Endometrial microvascular endothelial cells (primary cell): Measurements from ENCODE around the gene DDX5. TPM values are rescaled to one million over a fixed set of nuclear protein-coding genes. Genes with fewer than 3 reads are reported as not detected.

Source experiments
- in situ Hi-C: cut with HindIII; loops from 2 replicates; pipeline ENCODE4 v1.10.0; 2017; ENCODE audit warnings: low sequenced_read_pairs, low pct_unique_long_range_greater_than_20kb; ENCODE audit errors: inconsistent ontology term
- total RNA-seq: library from RNA; depleted of rRNA; stranded (reverse); fragments of >200 nt; gene quantifications from one replicate; pipeline ENCODE4 v1.2.3, GENCODE V29; 2015; ENCODE audit errors: inconsistent ontology term

Gene DDX5
- total RNA-seq, 1 donor from 2014 or later: 1,072 TPM

DNA sequence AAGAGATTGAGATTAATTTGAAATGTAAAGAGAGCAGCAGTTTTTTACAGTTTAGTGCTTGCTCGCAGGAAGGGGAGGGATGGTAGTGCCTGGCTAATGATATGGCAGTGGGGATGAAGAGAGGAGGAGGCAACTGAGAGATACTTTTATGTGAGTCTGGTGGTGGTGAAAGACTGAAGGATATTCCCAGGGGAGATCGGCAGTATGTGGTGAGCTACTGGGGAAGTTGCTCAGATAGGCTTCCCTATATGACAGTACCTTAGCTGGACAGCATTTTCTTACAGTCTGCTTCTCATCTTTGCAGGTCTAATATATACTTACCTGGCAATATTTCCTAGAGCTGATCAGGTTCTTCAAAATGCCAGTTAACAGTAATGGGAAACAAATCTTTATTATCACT lies 9.3 kb upstream of the DDX5 start:
- in situ Hi-C loops: no loop called here

DNA sequence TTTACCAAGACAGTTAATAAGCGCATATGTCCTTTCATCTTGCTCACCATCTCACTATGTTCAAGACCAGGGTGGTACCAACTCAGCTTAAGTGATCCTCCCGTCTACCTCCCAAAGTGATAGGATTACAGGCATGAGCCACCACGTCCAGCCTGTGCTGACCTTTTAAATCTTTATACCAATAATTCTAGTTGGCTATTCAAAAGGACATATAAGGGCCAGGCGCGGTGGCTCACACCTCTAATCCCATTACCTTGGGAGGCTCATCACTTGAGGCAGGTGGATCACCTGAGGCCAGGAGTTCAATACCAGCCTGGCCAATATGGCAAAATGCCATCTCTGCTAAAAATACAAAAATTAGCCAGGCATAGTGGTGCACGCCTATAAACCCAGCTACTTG lies 3.1 kb upstream of the DDX5 start:
- in situ Hi-C loops: no loop called here

DNA sequence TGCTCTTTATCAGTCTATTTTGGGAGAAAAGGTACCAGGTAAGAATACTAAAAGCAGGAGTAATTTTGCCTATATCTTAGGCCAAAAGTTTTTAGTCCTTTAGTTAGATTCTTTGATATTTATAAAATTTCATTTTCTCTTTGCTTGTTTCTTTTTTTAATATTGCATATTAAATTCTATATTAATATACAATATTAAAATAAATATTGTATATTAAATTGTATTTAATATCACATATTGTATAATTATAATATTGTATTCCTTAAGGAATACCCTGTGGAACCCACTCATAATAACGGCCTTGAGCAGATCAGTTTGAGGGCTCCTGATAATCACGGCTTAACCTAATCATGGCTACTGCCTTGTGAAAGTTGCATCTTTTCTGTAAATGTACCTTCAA lies 2.6 kb upstream of the DDX5 start:
- in situ Hi-C loops: no loop called here

DNA sequence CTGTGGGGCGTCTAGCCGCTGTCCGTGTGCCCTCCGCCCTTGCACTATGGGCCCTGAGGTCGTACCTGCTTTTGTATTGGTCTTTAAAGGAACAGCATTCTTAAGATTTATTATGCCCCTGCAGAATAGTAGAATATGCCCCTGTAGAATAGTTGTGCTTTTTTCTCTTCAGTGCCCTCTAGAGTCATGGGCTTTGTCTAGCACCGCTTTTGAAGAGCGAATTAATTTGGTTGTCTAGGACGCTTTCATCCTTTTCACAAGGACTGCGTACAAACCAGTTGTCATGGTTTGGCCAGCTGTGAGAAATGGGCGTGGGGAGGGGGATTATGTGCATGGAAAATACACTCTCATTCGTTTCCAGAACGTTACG lies 1.3 kb upstream of the DDX5 start:
- in situ Hi-C loops: no loop called here

DNA sequence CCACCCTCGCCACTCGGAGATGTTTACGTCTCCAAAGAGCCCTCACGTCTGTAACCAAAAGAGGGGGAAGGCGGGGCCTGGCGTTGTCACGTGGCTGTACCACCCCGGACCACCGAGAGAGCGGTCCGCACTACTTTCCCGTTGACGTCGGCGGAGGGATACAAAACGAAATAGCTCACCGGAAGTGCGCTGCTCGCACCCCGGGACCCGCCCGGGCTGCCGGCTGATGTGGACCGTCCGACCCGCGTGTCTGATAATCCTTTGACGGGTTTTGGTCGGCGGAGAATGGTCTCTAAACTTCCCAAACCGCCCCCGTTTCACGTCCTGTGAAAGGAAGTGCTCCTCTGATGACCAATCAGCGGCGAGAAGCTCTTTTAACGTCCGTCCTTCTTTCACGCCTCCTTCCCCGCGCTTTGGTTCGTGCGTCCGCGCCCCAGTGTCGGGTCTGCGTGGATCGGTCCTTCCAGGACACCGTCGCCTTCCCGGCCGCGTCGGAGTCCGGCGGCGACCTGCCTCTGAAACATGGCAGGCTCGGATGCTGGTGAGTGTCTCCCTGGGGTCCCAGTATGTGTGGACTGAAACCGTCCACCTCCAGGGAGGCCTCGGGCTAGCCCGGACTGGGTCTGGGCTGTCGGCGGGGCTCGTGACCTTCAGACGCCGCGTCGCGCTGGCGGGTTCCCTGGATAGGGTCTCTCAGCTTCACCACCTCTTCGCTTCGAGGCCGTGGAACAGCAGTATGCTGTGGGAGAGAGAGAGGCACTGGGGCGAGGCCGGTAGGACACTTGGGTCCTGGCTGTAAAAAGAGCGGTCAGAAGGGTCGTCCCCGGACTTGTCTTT lies 705 bp upstream of the DDX5 start, which contains the start of gene CEP95:
Gene CEP95, plus strand, starts transcription at position 402 of the 837 bp plus-strand sequence. Its CDS starts 121 bp downstream, at position 523.
- in situ Hi-C loops: no loop called here

DNA sequence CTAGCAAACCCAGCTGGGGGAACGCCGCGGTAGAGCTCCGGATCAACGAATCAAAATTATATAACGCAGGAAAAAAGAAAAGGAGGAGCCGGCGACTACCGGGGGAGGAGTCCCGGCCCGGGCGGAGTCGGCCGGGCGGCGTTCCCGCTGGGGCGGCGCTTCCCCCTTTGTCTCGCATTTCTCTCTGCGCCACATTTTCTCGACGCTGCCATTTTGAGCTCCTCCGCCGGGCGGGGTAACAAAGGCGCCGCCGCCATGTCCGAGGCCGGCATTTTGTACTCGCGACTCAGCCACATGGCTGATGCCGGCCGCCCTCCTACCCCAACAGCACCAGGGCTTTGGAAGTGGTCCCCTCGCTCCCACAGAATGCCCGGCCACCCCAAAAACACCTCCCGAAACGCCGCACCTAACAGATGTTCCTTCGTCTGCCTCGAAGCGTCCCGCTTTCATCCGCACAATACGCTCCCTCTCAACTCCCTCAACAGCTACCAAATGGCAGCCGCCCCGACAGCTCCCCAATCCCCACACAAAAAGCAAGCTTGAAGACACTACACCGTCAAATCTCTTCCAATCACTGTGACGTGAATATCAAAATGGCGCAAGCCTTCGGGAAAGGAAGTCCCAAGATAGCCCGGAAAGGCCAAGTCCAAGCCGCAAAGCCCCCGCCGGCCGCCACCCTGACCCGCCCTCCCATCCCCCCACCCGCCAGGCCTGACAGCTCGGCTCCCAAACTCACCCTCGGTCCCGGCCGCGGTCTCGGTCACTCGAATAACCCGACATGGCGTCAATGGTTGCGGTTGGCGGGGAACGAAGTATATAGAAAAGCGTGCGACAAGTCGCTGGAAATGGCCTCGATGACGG lies 519 bp downstream of the DDX5 start:
- in situ Hi-C loops: no loop called here

DNA sequence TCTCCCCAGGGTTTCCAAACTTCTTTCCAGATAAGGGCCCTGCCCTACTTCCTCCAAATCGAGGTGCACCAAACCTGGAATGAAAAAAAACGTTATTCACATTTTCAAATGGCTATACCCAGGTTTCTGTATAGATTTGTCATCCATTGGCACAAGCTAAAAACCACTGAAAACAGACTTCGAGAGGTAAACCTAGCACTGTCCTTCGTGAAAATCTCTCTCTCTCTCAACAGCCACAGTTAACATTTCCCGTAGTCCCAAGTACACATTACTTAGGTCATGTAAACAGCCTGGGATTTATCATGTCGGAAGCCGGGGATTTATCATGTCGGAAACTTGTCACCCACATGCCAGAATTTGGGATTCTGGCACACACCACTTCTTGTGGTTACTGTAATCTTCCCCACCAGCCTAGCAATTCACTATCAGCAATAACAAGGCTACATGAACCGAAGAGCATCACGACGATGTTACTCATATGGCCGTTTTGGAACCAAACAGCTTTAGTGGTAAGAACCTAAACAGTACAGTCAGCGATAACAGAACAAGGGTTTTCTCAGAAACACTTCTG lies 1.2 kb downstream of the DDX5 start:
- in situ Hi-C loops: no loop called here

DNA sequence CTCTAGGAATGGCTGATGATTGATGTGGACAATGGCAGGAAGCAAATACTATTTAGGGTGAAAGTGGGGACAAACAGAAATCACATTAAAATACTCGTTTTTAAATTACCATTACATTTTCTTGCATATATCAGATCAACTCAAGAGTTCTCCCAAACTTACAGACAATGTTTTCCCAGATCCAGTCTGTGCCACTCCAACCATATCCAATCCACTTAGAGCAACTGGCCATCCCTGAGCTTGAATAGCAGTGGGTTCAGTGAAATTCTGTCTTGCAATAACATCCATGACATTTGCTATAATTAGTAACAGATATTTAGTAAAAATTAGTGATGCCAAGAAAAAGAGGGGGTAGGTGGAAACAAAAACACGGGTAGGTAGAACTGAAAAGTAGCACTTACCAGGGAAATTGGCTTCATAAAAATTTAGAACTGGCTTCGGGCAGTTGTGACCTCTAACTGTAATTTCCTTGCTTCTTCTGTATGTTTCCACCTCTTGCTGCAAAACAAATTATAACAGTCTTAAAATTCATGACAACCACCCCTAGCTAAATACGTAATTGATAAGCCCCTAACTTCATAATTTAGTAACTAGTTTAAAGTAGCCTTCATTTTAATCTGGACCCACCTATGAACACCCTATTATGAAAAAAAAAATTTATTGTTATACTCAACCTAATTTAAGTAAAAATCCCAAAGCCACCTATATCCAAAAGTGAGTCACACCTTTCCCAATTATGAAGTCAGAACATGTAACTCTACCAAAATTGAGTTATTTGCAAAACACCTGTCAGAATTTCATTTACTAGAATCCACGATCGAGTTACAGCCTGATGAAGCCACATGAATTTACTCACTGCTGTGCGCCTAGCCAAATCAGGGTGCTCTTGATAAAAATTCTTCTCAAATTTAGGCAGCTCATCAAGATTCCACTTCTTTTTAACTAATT lies 2.0 kb downstream of the DDX5 start:
- in situ Hi-C loops: no loop called here

DNA sequence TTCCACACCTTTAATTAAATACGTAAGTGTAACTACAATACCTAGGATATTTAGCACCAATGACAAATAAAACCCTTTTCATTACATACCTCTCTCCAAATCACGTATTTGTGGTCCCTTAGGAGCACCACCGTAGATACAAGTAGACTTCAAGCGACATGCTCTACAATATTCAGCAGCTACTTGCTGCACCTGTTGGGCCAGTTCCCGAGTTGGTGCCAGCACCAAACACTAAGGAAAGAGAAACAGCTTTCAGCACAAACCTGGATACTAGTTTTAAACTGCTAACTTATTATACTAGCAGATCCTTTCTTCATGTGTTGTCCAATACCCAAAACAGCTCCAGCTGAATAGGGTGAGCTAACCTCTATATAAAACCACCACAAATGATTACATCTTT lies 2.7 kb downstream of the DDX5 start:
- in situ Hi-C loops: no loop called here

DNA sequence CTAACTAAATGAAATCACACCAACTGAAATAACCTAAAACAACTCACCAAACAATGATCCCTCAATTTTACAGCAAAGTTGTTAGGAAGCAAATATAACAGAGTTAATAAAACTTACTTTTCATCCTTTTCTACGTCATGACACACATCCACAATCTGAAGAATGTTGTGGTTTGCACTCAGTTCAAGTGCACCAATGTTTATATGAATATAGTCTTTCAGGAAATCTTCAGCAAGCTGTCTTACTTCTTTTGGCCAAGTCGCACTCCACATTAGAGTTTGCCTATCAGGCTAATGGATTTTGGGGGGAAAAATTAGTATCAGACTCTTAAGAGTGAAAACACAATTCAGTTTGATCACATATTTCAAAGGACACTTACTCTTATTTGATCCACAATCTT lies 3.3 kb downstream of the DDX5 start:
- in situ Hi-C loops: no loop called here

DNA sequence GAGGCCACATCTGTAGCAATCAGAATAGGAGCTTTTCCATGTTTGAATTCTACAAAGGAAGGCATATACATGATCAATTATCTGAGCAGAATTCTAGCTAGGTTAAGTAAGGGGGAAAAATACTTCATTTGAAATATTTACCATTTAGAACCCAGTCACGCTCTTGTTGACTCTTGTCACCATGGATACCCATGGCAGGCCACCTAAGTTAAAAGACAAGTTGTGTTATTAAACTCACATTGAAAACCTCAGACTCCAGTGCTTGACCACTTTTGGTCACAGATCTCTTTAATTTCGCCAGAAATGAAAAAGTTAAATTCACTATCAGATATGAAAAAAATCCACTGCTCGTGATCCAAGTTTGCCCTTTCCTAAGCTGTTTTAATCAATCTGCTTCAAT lies 4.1 kb downstream of the DDX5 start:
- in situ Hi-C loops: no loop called here

DNA sequence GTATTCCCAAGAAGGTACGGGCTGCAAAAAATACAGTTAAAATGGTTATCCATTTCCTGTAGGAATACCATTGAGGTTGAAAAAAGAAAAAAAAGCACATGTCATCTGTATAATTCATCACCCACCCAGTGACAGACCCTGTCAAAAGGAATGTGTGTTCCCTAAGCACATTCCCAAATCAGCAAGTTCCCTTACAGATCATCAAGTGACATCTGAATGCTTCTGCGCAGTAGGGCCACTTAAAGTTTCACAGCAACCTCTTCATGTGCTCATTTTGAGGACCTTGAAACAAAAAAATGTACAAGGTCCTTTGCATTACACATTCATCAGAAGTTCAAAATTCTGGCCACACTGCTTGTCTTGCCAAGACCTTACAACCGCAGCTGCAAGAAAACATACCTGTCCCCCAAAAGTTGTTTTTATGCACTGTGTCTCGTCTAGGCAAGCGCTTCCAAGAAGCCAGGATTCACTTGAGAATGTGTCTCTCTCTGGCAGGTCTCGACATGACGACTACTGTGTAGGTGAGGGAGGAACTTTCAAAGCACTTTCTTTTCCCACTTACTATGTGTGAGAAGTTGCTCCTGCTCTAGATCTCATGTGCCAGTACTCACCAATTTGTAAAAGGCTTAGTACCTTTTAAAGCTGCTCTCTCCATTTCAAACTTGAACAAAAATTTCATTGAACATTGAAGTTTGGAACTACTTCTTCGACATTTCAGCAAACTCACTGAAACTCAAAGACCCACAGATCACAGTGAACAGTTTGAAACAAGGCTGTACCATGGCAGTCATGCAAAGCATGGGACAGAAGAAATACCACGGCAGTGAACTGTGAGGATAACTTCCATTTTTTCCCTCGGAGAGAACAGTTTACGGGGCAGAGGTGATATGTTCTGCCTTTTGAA lies 5.0 kb downstream of the DDX5 start:
- in situ Hi-C loops: no loop called here

DNA sequence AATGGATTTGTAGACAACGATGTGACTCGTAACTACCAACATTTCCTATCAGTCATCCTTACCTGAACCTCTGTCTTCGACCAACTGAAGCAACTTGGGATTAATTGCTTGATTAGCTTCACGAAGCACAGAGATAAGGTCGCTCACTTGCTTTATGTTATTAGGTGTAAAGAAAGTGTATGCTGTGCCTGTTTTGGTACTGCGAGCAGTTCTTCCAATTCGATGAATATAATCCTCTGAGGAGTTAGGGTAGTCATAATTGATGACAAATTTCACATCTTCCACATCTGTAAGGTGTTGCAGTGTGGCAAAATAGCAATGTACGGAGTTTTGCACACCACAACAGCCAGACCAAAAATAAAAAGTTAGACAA lies 5.6 kb downstream of the DDX5 start:
- in situ Hi-C loops: no loop called here

DNA sequence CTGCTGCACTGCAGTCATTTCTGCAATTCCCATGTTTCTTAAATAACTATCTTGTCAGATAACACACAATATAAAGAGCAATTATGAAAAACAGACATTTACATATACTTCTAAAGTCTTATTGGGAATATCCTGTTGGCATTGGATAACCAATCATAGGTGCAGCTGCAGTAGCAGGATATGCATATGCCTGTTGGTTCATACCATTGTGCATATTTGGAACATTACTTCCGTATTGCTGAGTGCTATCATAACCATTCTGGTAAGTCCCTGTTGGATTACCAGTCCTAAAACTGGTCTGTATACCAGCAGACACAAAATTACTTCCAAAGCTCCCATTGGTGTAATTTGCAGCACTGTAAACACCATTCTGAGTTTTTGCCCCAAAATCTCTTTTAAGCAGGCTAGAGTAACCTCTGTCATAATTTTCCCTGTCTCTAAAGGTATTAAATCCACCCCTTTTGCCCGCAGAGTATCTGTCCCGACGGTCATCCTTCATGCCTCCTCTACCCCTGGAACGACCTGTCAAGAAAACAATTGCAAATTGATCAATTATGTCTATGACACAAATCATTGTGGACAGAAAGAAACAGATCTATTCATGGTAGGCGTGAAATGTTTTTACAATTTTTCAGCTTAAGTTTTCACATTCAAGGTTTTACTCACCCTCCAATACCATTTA lies 6.1 kb downstream of the DDX5 start:
- in situ Hi-C loops: loop anchor here (10.0 kb wide), 1 partner anchor 175 kb away; no protein-coding TSS in a partner anchor

DNA sequence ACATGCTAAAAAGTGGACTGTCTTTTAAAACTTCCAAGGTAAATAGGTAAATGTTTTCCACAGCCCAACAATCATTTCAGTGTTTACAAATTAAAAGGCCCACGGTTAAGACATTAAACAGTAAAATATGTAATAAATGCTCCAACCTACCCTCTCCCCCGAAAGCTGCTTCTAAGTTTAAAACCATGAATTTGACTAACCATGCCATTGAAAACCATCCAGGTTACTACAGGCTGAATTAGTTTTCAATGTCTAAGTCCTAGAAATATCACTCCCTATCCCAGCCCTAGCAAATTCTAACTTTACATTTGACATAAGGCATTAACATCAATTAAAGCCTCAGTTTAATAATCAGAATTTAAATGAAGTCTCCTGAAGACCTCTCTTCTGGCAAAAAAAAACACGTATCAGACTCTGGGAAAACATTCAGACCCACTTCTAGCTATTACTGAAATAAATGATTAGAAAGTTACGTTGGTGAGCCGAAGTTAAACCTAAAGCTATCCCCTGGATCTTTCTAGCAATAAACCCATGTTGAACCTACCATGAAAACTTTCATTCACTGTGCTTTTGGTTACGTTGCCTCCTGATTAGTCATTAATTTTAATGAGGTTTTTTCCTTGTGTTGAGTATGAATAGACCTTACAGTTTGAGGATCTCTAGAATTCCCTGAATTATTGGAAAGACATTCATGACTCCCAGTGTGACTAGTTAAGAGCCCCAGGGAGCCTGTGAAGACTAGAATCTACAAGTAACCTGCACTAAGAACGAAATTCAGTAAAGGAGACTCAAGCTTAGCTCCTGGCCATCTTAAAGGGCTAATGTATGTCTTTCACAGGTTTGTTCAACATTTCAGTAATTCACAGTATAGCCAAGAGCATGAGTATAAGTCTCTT lies 7.5 kb downstream of the DDX5 start:
- in situ Hi-C loops: loop anchor here (10.0 kb wide), 1 partner anchor 174 kb away; no protein-coding TSS in a partner anchor

DNA sequence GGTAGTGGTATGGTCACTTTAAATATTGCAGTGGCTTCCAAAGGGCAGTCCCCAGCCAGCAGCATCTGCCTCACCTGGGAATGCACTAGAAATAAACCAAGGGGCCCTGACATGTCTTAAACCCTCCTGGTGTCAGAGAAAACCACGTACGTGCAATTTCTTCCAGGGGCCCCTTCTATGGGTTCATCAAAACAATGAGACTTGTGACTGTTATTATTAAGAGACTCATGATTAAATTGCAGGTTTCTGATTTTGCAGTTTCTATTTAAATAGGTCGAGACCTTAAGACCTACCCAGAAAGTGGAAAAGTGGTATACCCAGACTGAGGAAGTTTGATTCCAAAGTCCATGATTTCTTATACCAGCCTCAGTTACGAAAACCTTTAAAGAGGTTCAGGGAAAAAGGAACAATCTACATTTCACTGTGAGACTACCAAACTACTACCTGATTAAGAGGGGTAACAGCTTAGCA lies 8.5 kb downstream of the DDX5 start:
- in situ Hi-C loops: loop anchor here (10.0 kb wide), 1 partner anchor 173 kb away; no protein-coding TSS in a partner anchor
